ENCODE measurements around the gene NXN. TPM values are rescaled to one million over a fixed set of nuclear protein-coding genes. Genes with fewer than 3 reads are reported as not detected.

The NXN gene
- total RNA-seq, 1 donor = 124 TPM

GRCh38 chr17:1021147-1021546, 41.6 kb upstream of the NXN start:
- no peak for DNase-seq (ENCODE audit: low read depth)
- no peak for TF ChIP-seq CTCF (IDR thresholded peaks at IDR 0.05; ENCODE audit: insufficient read depth, low read depth, low read length)
- no peak overlapping the region for H3K4me3 ChIP-seq (ENCODE audit: low read depth, low read length)

- no peak for TF ChIP-seq CTCF (IDR thresholded peaks at IDR 0.05; ENCODE audit: insufficient read depth, low read depth, low read length)
- no peak for DNase-seq (ENCODE audit: low read depth)
- H3K4me3 ChIP-seq (ENCODE audit: low read depth, low read length) = no peak overlapping the region
Measured at GRCh38 chr17:1019451-1019850, 39.9 kb upstream of the NXN start.

- no peak for TF ChIP-seq CTCF (IDR thresholded peaks at IDR 0.05; ENCODE audit: insufficient read depth, low read depth, low read length)
- no peak for DNase-seq (ENCODE audit: low read depth)
Measured at GRCh38 chr17:1018547-1018946, 39.0 kb upstream of the NXN start.

GRCh38 chr17:1013729-1014090, 34.1 kb upstream of the NXN start:
- no peak for TF ChIP-seq CTCF (IDR thresholded peaks at IDR 0.05; ENCODE audit: insufficient read depth, low read depth, low read length)
- DNase-seq (ENCODE audit: low read depth) = no peak
- no peak overlapping the region for H3K4me3 ChIP-seq (ENCODE audit: low read depth, low read length)

More at GRCh38 chr17:1018547-1018946, 39.0 kb upstream of the NXN start:
- H3K4me3 ChIP-seq (ENCODE audit: low read depth, low read length) = no peak overlapping the region

GRCh38 chr17:1012823-1013728, 33.5 kb upstream of the NXN start:
- TF ChIP-seq CTCF (IDR thresholded peaks at IDR 0.05; ENCODE audit: insufficient read depth, low read depth, low read length) = no peak

GRCh38 chr17:1011760-1012735, 32.5 kb upstream of the NXN start:
- no peak overlapping the region for H3K4me3 ChIP-seq (ENCODE audit: low read depth, low read length)
- DNase-seq (ENCODE audit: low read depth) = no peak
- TF ChIP-seq CTCF (IDR thresholded peaks at IDR 0.05; ENCODE audit: insufficient read depth, low read depth, low read length) = no peak

More at GRCh38 chr17:1012823-1013728, 33.5 kb upstream of the NXN start:
- no peak for DNase-seq (ENCODE audit: low read depth)
- no peak overlapping the region for H3K4me3 ChIP-seq (ENCODE audit: low read depth, low read length)

All from fibroblast of villous mesenchyme (primary cell).